Right ventricle myocardium superior (tissue), 1 donor: Measurements from ENCODE around the gene TMEM14A. TPM values are rescaled to one million over a fixed set of nuclear protein-coding genes. Genes with fewer than 3 reads are reported as not detected.
"Not testable (repeated sequence)": the region's sequence is repeated elsewhere in the genome, so short reads cannot be mapped to it uniquely, and the experiment has no call there.

ENCODE experiments used
- ATAC-seq: fragments of 200-7000 bp; cut with Tn5 transposase; one replicate; pipeline ENCODE4 v1.9.1; 2020; ENCODE audit warnings: mild to moderate bottlenecking; ENCODE audit not compliant: poor library complexity
- DNase-seq: peaks from one replicate; pipeline ENCODE4 v3.0.0-alpha.2; 2020
- intact Hi-C: fragments of 100-400 bp; cut with DNase I; formaldehyde crosslinking; loops from one replicate; pipeline ENCODE4 v1.11.2; 2022
- total RNA-seq: library from RNA; stranded (reverse); fragmentation: NEBNext Ultra II Directional; extraction: Animal tissue kit (Norgen Biotek cat#: 25700); gene quantifications from one replicate; pipeline ENCODE4 v1.2.1, GENCODE V29; 2021
- donor health status: DM: no; HTN: yes; CAD: no; lungs with severe emphysema.

Gene TMEM14A
- total RNA-seq, 1 donor from 2014 or later, result 8.4 TPM

DNA sequence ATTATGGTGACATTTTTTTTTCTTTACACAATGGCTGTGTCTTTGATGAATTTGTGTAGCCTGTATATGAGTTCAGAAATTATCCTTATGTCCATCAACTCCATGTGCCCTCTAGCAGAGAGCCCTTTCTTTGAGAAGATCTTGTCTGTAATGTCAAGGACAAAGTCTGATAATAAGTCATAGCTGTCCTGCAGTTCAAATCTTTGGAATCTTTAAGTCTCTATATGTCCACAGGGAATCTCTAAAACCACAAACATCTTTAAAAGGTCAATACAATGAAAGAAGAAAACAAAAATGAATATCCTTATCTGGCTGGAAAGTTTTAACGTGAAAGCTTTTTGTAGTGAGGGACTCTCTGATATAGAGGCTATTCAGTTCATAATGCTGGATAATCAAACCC lies 16.9 kb upstream of the TMEM14A start:
- DNase-seq (no peak), ATAC-seq (no peak)
- intact Hi-C loops, result no loop called here

DNA sequence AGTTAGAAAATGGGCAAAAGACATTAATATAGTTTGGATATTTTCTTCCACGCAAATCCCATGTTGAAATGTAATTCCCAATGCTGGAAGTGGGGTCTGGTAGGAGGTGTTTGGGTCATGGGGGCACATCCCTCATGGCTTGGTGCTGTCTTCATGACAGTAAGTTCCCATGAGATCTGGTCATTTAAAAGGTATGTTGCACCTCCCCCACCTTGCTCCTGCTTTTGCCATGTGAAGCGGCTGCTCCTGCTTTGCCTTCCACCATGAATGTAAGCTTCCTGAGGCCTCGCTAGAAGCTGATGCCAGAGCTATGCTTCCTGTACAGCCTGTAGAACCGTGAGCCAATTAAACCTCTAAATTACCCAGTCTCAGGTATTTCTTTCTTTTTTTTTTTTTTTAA lies 16.3 kb upstream of the TMEM14A start:
- intact Hi-C loops, result no loop called here
- DNase-seq (no peak), ATAC-seq (no peak)

DNA sequence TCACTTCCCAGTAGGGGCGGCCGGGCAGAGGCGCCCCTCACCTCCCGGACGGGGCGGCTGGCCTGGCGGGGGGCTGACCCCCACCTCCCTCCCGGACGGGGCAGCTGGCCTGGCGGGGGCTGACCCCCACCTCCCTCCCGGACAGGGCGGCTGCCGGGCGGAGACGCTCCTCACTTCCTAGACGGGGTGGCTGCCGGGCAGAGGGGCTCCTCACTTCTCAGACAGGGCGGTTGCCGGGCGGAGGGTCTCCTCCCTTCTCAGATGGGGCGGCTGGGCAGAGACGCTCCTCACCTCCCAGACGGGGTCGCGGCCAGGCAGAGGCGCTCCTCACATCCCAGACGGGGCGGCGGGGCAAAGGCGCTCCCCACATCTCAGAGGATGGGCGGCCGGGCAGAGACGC lies 15.0 kb upstream of the TMEM14A start:
- ATAC-seq, DNase-seq, intact Hi-C loops: not testable (repeated sequence)

DNA sequence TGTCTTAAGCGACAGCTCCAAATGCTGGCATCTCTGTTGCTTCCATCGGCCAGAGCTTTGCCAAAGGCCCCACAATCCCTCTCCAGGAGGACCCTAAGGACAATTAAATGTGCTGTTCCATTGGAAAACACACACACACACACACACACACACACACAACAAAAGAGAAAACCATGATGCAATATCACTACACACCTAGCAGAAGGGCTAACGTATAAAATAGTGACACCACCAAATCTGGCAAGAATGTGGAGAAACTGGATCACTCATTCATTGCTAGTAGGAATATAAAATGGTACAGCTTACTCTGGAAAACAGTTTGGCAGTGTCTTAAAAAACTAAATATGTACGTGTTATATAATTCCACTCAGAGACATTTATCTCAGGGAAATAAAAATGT lies 13.0 kb upstream of the TMEM14A start:
- DNase-seq, result no peak
- intact Hi-C loops, result no loop called here
- no peak for ATAC-seq

DNA sequence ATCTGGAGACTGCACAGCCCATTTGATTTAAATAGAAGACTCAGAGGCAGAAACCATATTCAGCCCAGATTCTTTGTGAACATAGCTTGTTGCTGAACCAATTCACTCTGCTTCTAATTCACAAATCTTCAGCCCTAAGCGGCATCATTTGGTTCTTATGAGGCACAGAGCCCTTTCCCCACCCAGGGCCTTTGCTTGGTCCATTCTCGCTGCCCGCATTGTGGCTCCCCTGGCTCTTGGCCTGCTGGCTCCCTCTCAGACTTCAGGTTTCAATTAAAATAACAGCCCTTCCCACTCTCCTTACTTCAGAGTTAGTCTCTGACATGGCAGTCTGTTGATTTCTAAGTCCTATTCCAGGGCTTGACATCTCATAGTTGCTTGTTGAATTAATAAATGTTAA lies 9.4 kb upstream of the TMEM14A start:
- no peak for DNase-seq
- ATAC-seq, result no peak
- intact Hi-C loops, result loop anchor here (5.0 to 10.0 kb wide), 3 partner anchors 59 to 374 kb away; no protein-coding TSS in a partner anchor

DNA sequence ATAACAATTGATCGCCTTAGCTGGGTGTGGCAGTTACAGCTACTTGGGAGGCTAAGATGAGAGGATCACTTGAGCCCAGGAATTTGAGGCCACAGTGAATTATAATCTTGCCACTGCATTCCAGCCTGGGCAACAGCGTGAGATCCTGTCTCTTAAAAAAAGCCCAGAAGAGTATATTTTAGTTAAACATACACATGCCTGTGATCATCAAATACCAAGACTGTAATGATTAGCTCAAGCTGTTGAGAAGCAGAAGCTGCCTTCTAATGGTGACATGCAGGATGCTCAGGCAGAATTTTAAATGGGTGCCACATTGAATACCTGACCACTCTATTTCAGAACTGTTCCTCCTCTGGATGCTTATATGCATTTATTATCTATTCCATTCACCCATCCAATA lies 8.9 kb upstream of the TMEM14A start:
- ATAC-seq, result no peak
- intact Hi-C loops, result loop anchor here (5.0 to 10.0 kb wide), 3 partner anchors 60 to 375 kb away; no protein-coding TSS in a partner anchor

DNA sequence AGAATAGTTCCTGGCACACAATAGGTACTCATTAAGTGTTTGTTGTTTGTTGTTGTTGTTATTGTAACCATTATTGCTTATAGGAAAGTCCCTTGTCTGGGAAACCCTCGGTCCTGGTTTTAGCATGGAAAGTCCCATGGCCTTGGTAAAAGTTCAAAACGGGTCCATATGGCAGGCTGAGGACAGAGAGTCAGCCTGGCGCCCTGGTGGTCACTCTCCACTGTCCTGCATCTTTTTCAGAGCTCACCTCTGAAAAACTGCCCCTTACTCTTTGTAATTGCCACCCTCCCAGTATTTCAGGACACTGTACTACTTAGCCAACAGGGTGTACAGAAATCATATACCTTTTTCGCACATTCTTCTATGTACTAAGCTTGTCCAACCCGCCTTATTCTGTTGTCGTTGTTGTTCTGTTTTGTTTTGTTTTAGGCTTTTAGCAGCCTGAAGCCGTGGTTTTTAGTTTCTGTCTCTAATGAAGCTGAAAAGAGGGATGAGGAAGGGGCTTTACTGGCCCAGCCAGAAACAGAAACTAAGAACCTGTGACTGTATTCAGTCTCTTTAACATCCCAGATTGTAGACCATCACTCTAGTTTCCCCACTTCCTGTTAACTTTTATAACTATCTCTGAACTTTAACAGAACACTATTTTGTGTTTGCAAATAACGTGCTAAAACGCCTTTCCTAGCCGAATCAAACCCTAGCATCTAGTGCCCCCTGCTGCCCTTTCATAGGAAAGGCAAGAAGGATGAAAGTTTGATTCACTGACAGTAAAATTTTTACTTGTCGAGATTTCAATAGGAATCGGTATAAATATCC lies 7.6 kb upstream of the TMEM14A start:
- intact Hi-C loops, result loop anchor here (1.0 to 10.0 kb wide), 4 partner anchors 61 to 376 kb away; no protein-coding TSS in a partner anchor
- ATAC-seq (peak; percentile 85), DNase-seq (no peak)

More for the DNA sequence above, 8.9 kb upstream of the TMEM14A start:
- no peak for DNase-seq

DNA sequence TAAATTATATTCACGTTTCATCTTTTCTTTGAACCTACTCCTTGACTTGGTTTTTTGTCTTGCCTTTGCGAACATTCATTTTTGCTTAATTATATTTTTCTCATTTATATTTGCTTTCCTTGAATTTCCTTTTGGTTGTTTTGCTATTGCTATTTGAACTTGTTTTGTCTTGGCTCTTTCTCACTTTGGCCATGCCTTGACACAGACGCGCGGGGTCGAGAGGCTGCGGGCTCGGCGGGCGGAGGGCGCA lies 7.1 kb upstream of the TMEM14A start:
- intact Hi-C loops, result loop anchor here (1.0 to 10.0 kb wide), 4 partner anchors 62 to 377 kb away; no protein-coding TSS in a partner anchor
- no peak for ATAC-seq
- DNase-seq, result no peak

DNA sequence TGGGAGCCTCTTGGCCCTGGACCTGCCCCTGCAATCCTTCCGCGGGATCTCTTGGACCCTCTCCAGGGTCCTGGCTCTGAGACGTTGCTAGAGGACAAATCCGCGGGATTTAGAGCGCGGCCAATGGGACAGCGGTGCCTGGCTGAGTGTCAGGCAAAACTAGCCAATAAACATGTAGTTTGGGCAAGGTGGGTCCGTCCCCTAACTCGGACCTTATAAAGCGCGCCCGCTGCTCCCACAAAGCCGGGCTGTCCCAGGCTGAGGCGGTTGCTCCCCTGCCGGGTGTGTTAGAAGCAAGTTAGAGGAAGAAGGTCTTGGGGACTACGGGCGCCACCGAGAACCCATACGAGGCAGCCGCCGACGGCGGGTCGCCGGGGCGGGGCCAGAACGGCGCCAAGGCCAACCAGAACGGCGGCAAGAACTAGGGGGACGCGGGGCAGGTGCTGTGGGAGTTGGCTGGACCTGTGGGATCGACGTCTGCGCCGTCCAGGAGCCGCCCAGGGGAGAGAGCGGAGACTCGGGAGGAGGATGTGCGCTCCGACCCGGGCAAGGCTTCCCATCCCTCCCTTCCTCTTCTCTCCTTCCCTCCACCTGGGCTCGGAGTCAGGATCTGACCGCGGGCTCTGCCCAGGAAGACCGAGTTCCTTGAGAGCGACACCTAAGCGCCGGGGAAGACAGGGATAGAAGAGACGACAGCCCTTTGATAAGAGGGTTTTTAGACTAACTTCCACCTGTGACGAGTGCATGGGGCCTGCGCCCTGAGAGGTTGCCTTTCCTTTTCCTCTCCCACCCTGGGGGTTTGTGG lies 6.5 kb upstream of the TMEM14A start:
- intact Hi-C loops, result loop anchor here (5.0 to 10.0 kb wide), 3 partner anchors 62 to 377 kb away; no protein-coding TSS in a partner anchor

DNA sequence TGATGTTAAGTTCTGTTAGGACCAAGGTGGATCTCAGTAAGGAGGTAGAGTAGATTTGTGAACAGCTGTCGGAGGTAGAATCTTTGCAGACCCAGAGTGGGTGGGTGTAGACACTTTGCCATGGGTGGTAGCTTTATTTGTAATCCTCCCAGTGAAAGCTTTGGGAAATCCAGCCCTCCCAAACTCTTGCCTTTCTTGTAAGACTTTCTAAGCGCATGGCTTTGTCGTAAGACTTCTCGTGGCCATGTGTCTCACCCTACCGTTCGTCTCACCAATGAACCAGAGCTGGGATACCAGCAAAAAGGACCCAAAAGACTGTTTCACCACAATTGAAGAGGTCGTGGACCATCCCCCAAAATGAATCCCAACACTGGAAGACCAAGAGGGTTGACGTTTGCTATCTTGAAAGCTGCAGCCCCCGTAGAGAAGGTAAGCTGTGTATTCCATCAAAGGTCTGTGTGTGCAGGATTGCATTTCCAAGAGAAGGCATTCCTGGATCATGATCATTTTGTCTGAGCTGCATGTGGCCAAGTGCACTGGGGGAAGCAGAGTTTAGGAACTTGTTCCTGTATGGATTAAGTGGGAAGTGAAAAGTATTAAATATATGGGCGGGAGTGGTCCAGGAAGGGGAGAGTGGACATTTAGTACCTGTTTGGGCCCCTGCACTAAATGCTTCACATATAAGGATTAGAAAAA lies 5.8 kb upstream of the TMEM14A start:
- intact Hi-C loops, result loop anchor here (5.0 to 10.0 kb wide), 3 partner anchors 63 to 378 kb away; no protein-coding TSS in a partner anchor
- DNase-seq (no peak), ATAC-seq (no peak)

More for the DNA sequence above, 6.5 kb upstream of the TMEM14A start:
- peak; percentile 99 for ATAC-seq
- peak; percentile 91 for DNase-seq

DNA sequence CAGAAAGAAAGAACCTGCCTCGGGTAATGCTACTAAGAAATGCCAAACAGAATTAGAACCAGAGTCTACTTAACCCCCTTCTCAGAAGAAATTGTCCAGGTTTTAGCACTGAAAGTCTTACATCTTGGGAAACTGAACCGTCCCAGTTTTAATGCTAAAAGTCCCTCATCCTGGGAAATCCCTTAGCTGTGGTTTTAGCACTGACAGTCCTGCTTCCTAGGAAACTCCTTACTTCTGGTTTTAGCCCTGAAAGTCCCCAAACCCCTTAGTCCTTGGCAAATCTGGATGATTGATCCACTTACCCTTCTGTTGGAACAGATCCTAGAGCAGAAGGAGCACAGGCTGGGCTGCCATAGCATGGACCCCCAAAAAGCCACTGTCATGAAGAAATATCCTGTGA lies 4.8 kb upstream of the TMEM14A start:
- no peak for ATAC-seq
- DNase-seq, result no peak
- intact Hi-C loops, result loop anchor here (10.0 kb wide), 1 partner anchor 161 kb away; no protein-coding TSS in a partner anchor

DNA sequence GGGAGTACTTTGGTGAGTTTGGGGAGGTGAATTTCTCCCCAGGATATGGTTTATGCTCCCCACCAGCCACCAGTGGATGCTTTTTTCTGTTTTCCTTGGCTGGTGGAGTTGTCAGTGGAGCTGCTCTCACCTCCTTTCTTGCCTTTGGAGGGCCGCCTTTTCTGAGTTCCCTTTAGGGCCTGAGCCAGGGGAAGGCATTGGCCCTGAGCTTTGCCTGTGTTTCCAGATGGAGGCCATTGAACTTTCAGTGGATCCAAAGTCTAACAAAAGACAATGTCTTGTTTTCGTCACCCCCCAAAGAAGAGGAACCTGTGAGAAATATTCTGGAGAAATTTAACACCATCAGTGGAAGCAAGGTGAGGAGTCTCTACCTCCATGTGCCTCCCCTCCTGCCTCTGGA lies 4.4 kb upstream of the TMEM14A start:
- no peak for ATAC-seq
- no peak for DNase-seq
- intact Hi-C loops, result loop anchor here (10.0 kb wide), 1 partner anchor 162 kb away; no protein-coding TSS in a partner anchor

DNA sequence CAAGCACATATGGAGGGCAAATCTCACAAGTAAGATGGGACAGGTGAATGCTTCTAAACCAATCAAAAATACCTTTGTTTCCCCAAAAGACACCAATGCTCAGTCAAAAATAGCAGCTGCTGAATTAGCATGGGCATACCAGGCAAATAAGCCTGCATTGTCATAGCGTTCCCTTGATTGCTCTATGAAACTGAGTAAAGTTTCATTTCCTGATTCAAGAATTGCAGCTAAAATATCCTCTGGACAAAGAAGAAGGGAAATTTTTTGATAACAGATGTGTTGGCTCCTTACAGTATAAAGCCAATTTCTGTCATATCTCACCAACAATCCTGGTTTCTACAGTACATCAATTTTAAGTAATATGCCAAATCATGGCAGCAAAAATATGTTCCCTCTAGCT lies 3.3 kb upstream of the TMEM14A start:
- no peak for ATAC-seq
- intact Hi-C loops, result loop anchor here (10.0 kb wide), 1 partner anchor 163 kb away; no protein-coding TSS in a partner anchor
- DNase-seq, result no peak

DNA sequence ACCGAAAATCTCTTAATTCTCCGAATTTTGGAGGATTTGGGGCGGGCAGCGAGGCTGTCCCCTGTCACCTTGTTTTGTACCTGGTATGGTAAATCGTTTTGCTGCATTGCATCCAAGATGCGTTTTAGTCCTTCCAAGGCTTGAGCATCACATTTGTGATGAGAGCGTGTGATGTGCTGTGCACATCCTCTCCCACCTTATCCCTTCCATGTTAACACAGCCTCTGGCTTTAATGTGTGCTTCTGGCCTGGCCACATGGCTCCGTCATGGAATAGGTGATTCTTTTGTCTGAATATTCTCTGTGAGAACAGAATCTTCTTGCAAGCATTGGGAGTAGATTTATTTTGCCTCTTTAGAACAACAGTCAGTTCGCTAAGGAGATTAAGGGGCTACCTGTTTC lies 763 bp downstream of the TMEM14A start:
- ATAC-seq, result no peak
- no peak for DNase-seq
- intact Hi-C loops, result no loop called here

DNA sequence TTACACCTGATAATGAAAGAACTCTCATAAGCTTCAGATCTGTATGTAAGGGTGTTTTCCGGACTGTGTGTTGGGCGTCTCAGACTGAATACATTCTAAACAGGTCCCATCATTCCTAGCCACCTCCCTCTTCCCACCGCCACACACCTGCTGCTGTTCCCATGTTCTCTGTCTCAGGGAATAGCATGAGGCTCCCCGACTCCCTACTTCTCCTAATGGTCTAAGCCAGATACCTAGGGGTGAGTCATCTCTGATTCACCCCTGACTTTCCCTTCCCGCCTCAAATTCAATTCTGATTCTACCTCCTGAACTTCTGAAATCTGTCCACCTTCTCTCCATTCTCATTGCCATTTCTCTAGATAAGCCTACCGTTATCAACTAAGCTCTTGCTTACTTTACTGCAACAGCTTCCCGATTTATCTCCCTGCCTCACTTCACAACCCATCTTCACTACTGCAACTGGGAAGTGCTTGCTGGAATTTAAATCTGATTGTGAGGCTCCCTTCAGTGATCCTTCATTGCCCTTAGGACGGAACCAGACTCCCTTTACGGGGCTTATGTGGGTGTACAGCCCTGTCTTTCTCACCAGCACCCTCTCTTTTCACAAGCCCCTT lies 1.6 kb downstream of the TMEM14A start:
- intact Hi-C loops, result no loop called here
- no peak for ATAC-seq
- DNase-seq, result no peak

DNA sequence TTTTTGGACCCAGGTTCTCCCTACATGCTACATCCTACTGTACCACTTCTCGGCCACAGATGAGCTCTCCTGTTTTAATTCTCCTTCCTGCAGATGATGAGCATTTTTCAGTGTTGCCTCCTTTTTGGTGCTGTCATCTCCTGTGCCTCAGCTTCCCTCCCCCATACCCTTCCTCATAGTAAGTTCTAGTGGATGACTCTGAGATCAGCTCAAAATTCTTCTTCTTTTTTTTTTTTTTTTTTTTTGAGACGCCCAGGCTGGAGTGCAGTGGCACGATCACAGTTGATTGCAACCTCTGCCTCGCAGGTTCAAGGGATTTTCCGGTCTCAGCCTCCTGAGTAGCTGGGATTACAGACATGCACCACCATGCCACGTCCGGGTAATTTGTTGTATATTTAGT lies 3.8 kb downstream of the TMEM14A start:
- no peak for DNase-seq
- no peak for ATAC-seq
- intact Hi-C loops, result no loop called here

DNA sequence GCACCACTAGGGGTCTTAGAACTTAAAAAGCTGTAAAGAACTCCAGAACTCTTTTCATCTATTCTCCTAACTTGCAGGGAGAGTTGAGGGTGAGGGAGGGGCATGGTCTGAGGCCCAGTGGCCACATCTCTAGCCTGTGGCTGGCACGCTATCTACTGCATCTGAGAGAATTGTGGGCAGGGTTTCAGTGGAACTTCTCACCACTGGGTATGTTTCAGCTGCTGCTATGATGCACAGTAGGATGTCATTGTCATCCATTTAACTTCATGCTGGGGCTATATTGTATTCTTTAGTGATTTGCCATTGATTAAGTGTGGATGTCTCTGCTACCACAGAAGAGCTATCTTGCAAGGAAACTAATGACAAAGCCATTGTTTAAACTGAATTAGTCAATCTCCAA lies 4.5 kb downstream of the TMEM14A start:
- intact Hi-C loops, result no loop called here
- DNase-seq (no peak), ATAC-seq (no peak)

DNA sequence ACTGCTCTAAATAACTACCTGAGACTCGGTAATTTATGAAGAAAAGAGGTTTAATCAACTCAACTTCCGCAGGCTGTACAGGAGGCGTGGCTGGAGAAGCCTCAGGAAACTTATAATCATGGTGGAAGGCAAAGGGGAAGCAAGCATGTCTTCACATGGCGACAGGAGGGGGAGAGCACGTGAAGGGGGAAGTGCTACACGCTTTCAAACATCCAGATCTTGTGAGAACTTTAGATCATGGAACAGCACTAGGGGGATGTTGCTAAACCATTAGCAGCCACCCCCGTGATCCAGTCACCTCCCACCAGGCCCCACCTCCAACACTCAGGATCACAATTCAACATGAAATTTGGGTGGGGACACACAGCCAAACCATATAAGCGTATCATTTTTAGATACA lies 5.7 kb downstream of the TMEM14A start:
- intact Hi-C loops, ATAC-seq, DNase-seq: not testable (repeated sequence)

DNA sequence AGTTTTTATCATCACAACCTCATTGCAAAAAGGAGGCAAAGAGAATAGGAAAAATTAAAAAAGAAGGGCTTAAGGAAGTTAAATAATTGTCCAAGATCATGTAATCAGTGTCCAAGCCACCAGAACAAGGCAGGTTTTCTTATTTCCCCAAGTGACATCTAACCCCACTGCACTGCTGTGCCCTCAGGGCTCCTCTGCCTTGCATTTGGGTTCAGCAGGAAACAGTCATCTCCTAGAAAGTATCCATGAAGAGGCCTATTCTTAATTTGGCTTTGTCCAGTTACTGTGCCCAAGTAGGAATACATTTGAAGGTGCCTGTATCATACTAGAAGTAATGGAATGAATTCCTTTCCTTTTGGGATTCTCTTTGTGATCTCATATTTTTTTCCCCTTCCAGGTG lies 10.5 kb downstream of the TMEM14A start:
- ATAC-seq (no peak), DNase-seq (no peak)
- intact Hi-C loops, result no loop called here
